GM23248 (cell line): Measurements from ENCODE around the gene GABRG3.

Experiments
- EZH2 ChIP-seq: fragments of 200-600 bp; sonication (generic); IDR thresholded peaks from 2 replicates; pipeline ENCODE4 v1.6.1; 2018; ENCODE audit warnings: antibody characterized with exemption, mild to moderate bottlenecking; ENCODE audit not compliant: insufficient read depth, poor library complexity, severe bottlenecking
- EZH2phosphoT487 ChIP-seq: fragments of 200-600 bp; sonication (generic); IDR thresholded peaks from 2 replicates; pipeline ENCODE4 v1.6.1; 2018; ENCODE audit warnings: antibody characterized with exemption, moderate library complexity, mild to moderate bottlenecking, low read depth; ENCODE audit not compliant: insufficient read depth

- TF ChIP-seq EZH2 (no peak), EZH2phosphoT487 (no peak)
Measured at GRCh38 chr15:27449941-27450340, 479.0 kb downstream of the GABRG3 start.
